GM23248 (cell line): ENCODE results near the gene CCL14. TPM values are rescaled to one million over a fixed set of nuclear protein-coding genes. Genes with fewer than 3 reads are reported as not detected.

Source experiments
- DNase-seq: peaks from one replicate; pipeline ENCODE4 v3.0.0-alpha.2; 2015
- H2AFZ ChIP-seq: fragments of 200-600 bp; sonication (generic); 2 replicates; pipeline ENCODE4 v1.6.1; 2016; ENCODE audit warnings: antibody characterized with exemption
- H3F3A ChIP-seq: fragments of 200-600 bp; sonication (generic); 2 replicates; pipeline ENCODE4 v1.6.1; 2016; ENCODE audit warnings: mild to moderate bottlenecking, antibody characterized with exemption, mixed run types; ENCODE audit not compliant: insufficient read depth
- H3K27ac ChIP-seq: fragments of 200-600 bp; sonication (generic); 2 replicates; pipeline ENCODE4 v1.5.1; 2016; ENCODE audit warnings: mild to moderate bottlenecking
- H3K27me3 ChIP-seq: fragments of 200-600 bp; sonication (generic); replicated peaks from 2 replicates; pipeline ENCODE4 v1.6.1; 2016; ENCODE audit warnings: mild to moderate bottlenecking; ENCODE audit not compliant: insufficient read depth
- H3K36me3 ChIP-seq: fragments of 200-600 bp; sonication (generic); 2 replicates; pipeline ENCODE4 v1.6.1; 2016; ENCODE audit warnings: low read depth, mild to moderate bottlenecking
- H3K4me1 ChIP-seq: fragments of 200-600 bp; sonication (generic); 2 replicates; pipeline ENCODE4 v1.6.1; 2016; ENCODE audit warnings: mild to moderate bottlenecking; ENCODE audit not compliant: insufficient read depth
- H3K4me2 ChIP-seq: fragments of 200-600 bp; sonication (generic); one replicate; pipeline ENCODE4 v1.6.1; 2016; ENCODE audit warnings: mild to moderate bottlenecking; ENCODE audit not compliant: unreplicated experiment
- H3K4me3 ChIP-seq: fragments of 200-600 bp; sonication (generic); 2 replicates; pipeline ENCODE4 v1.5.1; 2016; ENCODE audit warnings: mild to moderate bottlenecking
- H3K79me2 ChIP-seq: fragments of 200-600 bp; sonication (generic); 2 replicates; pipeline ENCODE4 v1.6.1; 2016; ENCODE audit warnings: mild to moderate bottlenecking; ENCODE audit not compliant: insufficient read depth
- H3K9ac ChIP-seq: fragments of 200-600 bp; sonication (generic); 2 replicates; pipeline ENCODE4 v1.6.1; 2016; ENCODE audit warnings: mild to moderate bottlenecking
- H3K9me2 ChIP-seq: fragments of 200-600 bp; sonication (generic); 2 replicates; pipeline ENCODE4 v1.6.1; 2016; ENCODE audit warnings: mixed run types, mild to moderate bottlenecking, moderate library complexity; ENCODE audit not compliant: insufficient read depth
- H3K9me3 ChIP-seq: fragments of 200-600 bp; sonication (generic); one replicate; pipeline ENCODE4 v1.6.1; 2017; ENCODE audit warnings: low read depth
- H4K20me1 ChIP-seq: fragments of 200-600 bp; sonication (generic); 2 replicates; pipeline ENCODE4 v1.6.0; 2016; ENCODE audit not compliant: insufficient read depth
- EZH2 ChIP-seq: fragments of 200-600 bp; sonication (generic); IDR thresholded peaks from 2 replicates; pipeline ENCODE4 v1.6.1; 2018; ENCODE audit warnings: antibody characterized with exemption, mild to moderate bottlenecking; ENCODE audit not compliant: insufficient read depth, poor library complexity, severe bottlenecking
- EZH2phosphoT487 ChIP-seq: fragments of 200-600 bp; sonication (generic); IDR thresholded peaks from 2 replicates; pipeline ENCODE4 v1.6.1; 2018; ENCODE audit warnings: antibody characterized with exemption, moderate library complexity, mild to moderate bottlenecking, low read depth; ENCODE audit not compliant: insufficient read depth
- WGBS, 2 experiments: methylation state at CpG; one replicate each; pipeline ENCODE4 v1.1.6; 2015 to 2017; ENCODE audit warnings: low lambda C conversion rate in 2 of 2, low coverage in 1 of 2; ENCODE audit errors: missing lambda C conversion rate in 2 of 2; 5-methylcytosine and 5-hydroxymethylcytosine counted together
- in situ Hi-C: fragments of 300-500 bp; cut with MboI; formaldehyde crosslinking; loops from 2 replicates; pipeline ENCODE4 v1.15.0; 2020
- polyA plus RNA-seq: library from polyadenylated mRNA; unstranded; fragments of >200 nt; fragmentation: Nextera tagmentation; extraction: Ambion mirVana; gene quantifications from 2 replicates; pipeline ENCODE4 v1.2.1, GENCODE V29; 2016
- total RNA-seq: library from RNA; depleted of rRNA; stranded (reverse); fragments of >200 nt; shearing (Covaris generic); gene quantifications from 2 replicates; pipeline ENCODE4 v1.2.3, GENCODE V29; 2014

CCL14 gene
- total and polyA plus RNA-seq, 2 experiments from 2014 or later: not detected

GRCh38 chr17:35949401-35949800 is 37.1 kb downstream of the CCL14 start:
- H4K20me1 ChIP-seq: no peaks in the 10 kb centered on the region
- no peaks in the 10 kb centered on the region for H3K9me2 ChIP-seq
- H3K9ac ChIP-seq: no peak overlapping the region
- no peak overlapping the region for H3K4me2 ChIP-seq
- no peak overlapping the region for H2AFZ ChIP-seq
- no peaks in the 10 kb centered on the region for H3K79me2 ChIP-seq
- DNase-seq: no peak
- WGBS, 2 experiments: 28 to 36% methylated on average over 3 of the region's 3 CpGs
- no peak for TF ChIP-seq EZH2
- TF ChIP-seq EZH2phosphoT487: no peak
- no peaks in the 10 kb centered on the region for H3K9me3 ChIP-seq
- H3K4me1 ChIP-seq: no peaks in the 10 kb centered on the region
- no peaks in the 10 kb centered on the region for H3K36me3 ChIP-seq
- H3K27ac ChIP-seq: no peak overlapping the region
- in situ Hi-C loops: no loop called here
- no peaks in the 10 kb centered on the region for H3F3A ChIP-seq
- H3K27me3 ChIP-seq: 0 out of 2 replicates have a peak, but pooled peaks cover 7% of the 10 kb centered on the region
- no peak overlapping the region for H3K4me3 ChIP-seq

DNA sequence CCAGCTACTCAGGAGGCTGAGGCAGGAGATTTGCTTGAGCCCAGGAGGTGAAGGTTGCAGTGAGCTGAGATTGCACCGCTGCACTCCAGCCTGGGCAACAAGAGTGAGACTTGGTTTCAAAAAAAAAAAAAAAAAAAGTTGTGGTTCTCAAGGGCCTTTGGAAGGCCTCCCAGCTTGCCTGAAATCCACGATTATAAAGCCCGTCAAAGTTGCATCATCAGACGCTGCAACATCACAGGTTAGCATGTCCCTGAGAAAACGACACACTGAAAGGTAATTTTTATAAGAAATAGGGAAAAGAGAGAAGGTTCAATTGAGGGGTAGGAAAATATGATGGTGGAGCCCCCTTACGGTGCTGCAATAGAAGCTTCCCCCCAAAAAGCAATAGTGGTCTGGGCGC is 38.4 kb downstream of the CCL14 start:
- no peaks in the 10 kb centered on the region for H3K36me3 ChIP-seq

DNA sequence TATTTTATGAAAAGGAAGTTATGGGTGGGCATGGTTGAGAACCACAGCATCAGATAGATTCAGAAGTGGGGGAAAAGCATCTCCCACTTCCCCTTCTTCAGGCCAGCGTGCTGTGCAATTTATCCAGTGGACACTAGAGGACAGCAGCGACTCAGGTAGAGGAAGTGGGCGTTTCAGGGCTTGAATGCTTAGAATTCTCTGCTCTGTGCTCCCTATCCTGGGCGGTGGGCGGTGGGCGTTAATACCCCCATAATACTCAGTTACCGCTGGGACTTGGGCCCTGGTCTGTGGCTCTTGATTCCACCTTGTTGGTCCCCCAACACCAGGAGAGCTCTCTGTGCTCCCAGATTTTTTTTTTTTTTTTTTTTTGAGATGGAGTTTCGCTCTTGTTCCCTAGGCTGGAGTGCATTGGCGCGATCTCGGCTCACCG is 39.4 kb downstream of the CCL14 start:
- in situ Hi-C loops: no loop called here
- Histone ChIP-seq H3K9ac (no peak overlapping the region), H3K4me3 (no peak overlapping the region), H2AFZ (no peak overlapping the region; the same call in 1 of the 2 replicates), H3K27me3 (peaks cover 7% of the 10 kb centered on the region; the same call in 1 of the 2 replicates), H4K20me1 (no peaks in the 10 kb centered on the region), H3K4me2 (no peak overlapping the region), H3K79me2 (no peaks in the 10 kb centered on the region), H3K9me2 (no peaks in the 10 kb centered on the region), H3K36me3 (no peaks in the 10 kb centered on the region), H3K27ac (no peak overlapping the region), H3K4me1 (no peaks in the 10 kb centered on the region), H3K9me3 (no peaks in the 10 kb centered on the region), H3F3A (no peaks in the 10 kb centered on the region)
- WGBS, 2 experiments: 38 to 42% methylated on average over 12 of the region's 12 CpGs
- no peak for TF ChIP-seq EZH2
- TF ChIP-seq EZH2phosphoT487: no peak
- DNase-seq: peak; percentile 57

More for the DNA sequence above, 38.4 kb downstream of the CCL14 start:
- Histone ChIP-seq H3K9me2 (no peaks in the 10 kb centered on the region), H3K4me2 (no peak overlapping the region), H3K4me3 (no peak overlapping the region), H3K4me1 (no peaks in the 10 kb centered on the region), H3F3A (no peaks in the 10 kb centered on the region), H3K79me2 (no peaks in the 10 kb centered on the region), H4K20me1 (no peaks in the 10 kb centered on the region), H3K9me3 (no peaks in the 10 kb centered on the region), H2AFZ (no peak overlapping the region), H3K9ac (no peak overlapping the region), H3K27ac (no peak overlapping the region), H3K27me3 (peaks cover 12% of the 10 kb centered on the region; the same call in 1 of the 2 replicates)
- no peak for DNase-seq
- in situ Hi-C loops: no loop called here
- WGBS, 2 experiments: 72 to 76% methylated on average over 7 of the region's 7 CpGs
- TF ChIP-seq EZH2phosphoT487: no peak
- TF ChIP-seq EZH2: no peak

GRCh38 chr17:35944151-35944550 is 42.4 kb downstream of the CCL14 start:
- no peak overlapping the region for H3K4me3 ChIP-seq
- H3K9ac ChIP-seq: no peak overlapping the region
- no peaks in the 10 kb centered on the region for H3K4me1 ChIP-seq
- H3K27ac ChIP-seq: no peak overlapping the region
- H3F3A ChIP-seq: no peaks in the 10 kb centered on the region
- H3K9me2 ChIP-seq: no peaks in the 10 kb centered on the region
- no peaks in the 10 kb centered on the region for H3K79me2 ChIP-seq
- TF ChIP-seq EZH2 (no peak), EZH2phosphoT487 (no peak)
- no peaks in the 10 kb centered on the region for H4K20me1 ChIP-seq
- no peak for DNase-seq
- no peak overlapping the region for H2AFZ ChIP-seq
- in situ Hi-C loops: no loop called here
- 47 to 51% methylated on average over 4 of the region's 4 CpGs for WGBS, 2 experiments
- H3K27me3 ChIP-seq: peaks cover 7% of the 10 kb centered on the region; the same call in 1 of the 2 replicates
- no peaks in the 10 kb centered on the region for H3K36me3 ChIP-seq
- no peak overlapping the region for H3K4me2 ChIP-seq
- no peaks in the 10 kb centered on the region for H3K9me3 ChIP-seq

DNA sequence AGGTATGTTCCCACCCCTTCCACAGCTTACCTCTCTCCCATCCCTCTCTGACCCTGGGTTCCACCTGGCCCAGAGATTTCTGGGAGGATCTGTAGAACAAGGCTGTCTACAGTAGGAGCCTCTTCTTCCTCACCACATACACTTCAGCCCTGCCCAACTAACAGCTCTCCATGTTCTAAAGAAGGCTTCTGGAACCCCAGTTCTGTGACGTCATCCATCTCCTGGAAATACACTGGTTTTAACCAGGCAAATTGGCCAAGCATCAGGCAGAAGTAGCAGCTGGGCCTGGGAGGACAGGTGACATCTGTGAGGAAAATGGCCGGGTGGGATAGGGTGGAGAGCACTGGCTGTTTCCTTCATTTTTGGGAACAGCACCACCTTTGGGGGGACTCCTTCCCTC is 43.0 kb downstream of the CCL14 start, which contains the start of gene LYZL6:
LYZL6 (minus strand) TSS at position 177 of the 400 bp plus-strand sequence. CDS start 4,357 bp downstream, outside the sequence.
- Histone ChIP-seq H3K79me2 (no peaks in the 10 kb centered on the region), H4K20me1 (no peaks in the 10 kb centered on the region), H3K4me3 (no peak within 1 kb of the TSS), H3F3A (no peaks in the 10 kb centered on the region), H3K27ac (no peak within 1 kb of the TSS), H3K4me2 (no peak within 1 kb of the TSS), H3K36me3 (no peaks in the 10 kb centered on the region), H2AFZ (no peak within 1 kb of the TSS), H3K4me1 (no peaks in the 10 kb centered on the region), H3K9me2 (no peaks in the 10 kb centered on the region), H3K9me3 (no peaks in the 10 kb centered on the region), H3K9ac (no peak within 1 kb of the TSS), H3K27me3 (peaks cover 7% of the 10 kb centered on the region; the same call in 1 of the 2 replicates)
- no peak for TF ChIP-seq EZH2phosphoT487
- TF ChIP-seq EZH2: no peak
- DNase-seq: no peak
- in situ Hi-C loops: no loop called here
- WGBS, 2 experiments: 21 to 25% methylated on average over 2 of the region's 2 CpGs
